Measurements from ENCODE around the gene RAD51B. TPM values are rescaled to one million over a fixed set of nuclear protein-coding genes. Genes with fewer than 3 reads are reported as not detected.

RAD51B gene
- total and polyA plus RNA-seq, 7 donors: 2.4 to 24.4 (median 7.1) TPM

DNA sequence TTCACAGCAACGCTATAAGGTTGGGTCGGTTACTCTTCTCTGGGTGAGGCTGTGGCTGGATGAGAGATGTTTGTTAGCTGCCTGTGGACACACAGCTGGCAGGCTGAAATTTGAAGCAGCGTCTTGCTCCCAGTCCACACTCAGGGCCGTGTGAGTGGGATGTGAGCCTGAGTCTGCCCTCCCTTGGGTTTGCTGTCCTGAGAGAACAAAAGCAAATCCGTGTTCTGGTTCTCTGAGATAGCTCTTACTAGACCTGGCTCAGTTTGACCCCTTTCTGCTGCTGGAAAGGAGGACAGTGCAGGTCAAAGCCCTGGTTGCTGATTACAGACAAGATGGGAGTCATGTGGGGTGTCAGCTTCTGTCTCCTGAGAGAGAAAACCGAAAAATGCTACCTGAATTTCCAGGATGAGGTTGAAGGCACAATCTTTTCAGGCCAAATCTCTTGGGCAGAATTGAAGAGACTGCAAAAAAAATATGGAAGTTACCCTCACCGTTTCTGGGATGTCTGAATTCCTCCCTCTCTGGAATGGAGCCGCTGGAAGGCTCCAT, 702.5 kb downstream of the RAD51B start:
- intact Hi-C loops (cut with DNase I): loop anchor here (5.0 kb wide), 1 partner anchor 275 kb away; no protein-coding TSS in a partner anchor
- Histone ChIP-seq H3K4me3 (no peak overlapping the region), H3K4me1 (peaks cover 0 to 70% (median 53%) of the 10 kb centered on the region in 4 donors), H3K9me3 (no peaks in the 10 kb centered on the region), H3K27ac (peak overlapping the region; percentile 52 to 73 (median 71)), H3K36me3 (no peaks in the 10 kb centered on the region), H3K27me3 (no peaks in the 10 kb centered on the region)
- no peak for TF ChIP-seq EP300 (IDR thresholded peaks at IDR 0.05)
- TF ChIP-seq, protein P1, sequence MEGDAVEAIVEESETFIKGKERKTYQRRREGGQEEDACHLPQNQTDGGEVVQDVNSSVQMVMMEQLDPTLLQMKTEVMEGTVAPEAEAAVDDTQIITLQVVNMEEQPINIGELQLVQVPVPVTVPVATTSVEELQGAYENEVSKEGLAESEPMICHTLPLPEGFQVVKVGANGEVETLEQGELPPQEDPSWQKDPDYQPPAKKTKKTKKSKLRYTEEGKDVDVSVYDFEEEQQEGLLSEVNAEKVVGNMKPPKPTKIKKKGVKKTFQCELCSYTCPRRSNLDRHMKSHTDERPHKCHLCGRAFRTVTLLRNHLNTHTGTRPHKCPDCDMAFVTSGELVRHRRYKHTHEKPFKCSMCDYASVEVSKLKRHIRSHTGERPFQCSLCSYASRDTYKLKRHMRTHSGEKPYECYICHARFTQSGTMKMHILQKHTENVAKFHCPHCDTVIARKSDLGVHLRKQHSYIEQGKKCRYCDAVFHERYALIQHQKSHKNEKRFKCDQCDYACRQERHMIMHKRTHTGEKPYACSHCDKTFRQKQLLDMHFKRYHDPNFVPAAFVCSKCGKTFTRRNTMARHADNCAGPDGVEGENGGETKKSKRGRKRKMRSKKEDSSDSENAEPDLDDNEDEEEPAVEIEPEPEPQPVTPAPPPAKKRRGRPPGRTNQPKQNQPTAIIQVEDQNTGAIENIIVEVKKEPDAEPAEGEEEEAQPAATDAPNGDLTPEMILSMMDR (IDR thresholded peaks at IDR 0.05): peak in 1 of 4 experiments; percentile 28
- DNase-seq: no peak
- 78 to 84% methylated on average over 8 of the region's 8 CpGs for WGBS, 2 donors

GRCh38 chr14:68522510-68523325, 703.1 kb downstream of the RAD51B start:
- intact Hi-C loops (cut with DNase I): loop anchor here (5.0 kb wide), 1 partner anchor 275 kb away; no protein-coding TSS in a partner anchor
- peak overlapping the region; percentile 52 to 73 (median 71) for H3K27ac ChIP-seq
- DNase-seq: no peak
- no peaks in the 10 kb centered on the region for H3K9me3 ChIP-seq
- peaks cover 0 to 70% (median 55%) of the 10 kb centered on the region in 4 donors for H3K4me1 ChIP-seq
- 81 to 86% methylated on average over 5 of the region's 5 CpGs for WGBS, 2 donors
- TF ChIP-seq POLR2A (IDR thresholded peaks at IDR 0.05): no peak
- peak in 1 of 4 donors; percentile 18 for TF ChIP-seq POLR2AphosphoS5 (IDR thresholded peaks at IDR 0.05)
- TF ChIP-seq, protein P1 (IDR thresholded peaks at IDR 0.05): no peak
- TF ChIP-seq EP300 (IDR thresholded peaks at IDR 0.05): no peak
- no peaks in the 10 kb centered on the region for H3K27me3 ChIP-seq
- no peaks in the 10 kb centered on the region for H3K36me3 ChIP-seq
- H3K4me3 ChIP-seq: no peak overlapping the region

- no peaks in the 10 kb centered on the region for H3K36me3 ChIP-seq
- no peak overlapping the region for H3K4me3 ChIP-seq
- H3K4me1 ChIP-seq: peaks cover 0 to 70% (median 55%) of the 10 kb centered on the region in 4 donors
- 87 to 93% methylated on average over 4 of the region's 4 CpGs for WGBS, 2 donors
- no peak for DNase-seq
- intact Hi-C loops (cut with DNase I): loop anchor here (5.0 kb wide), 1 partner anchor 276 kb away; no protein-coding TSS in a partner anchor
- no peaks in the 10 kb centered on the region for H3K27me3 ChIP-seq
- peak overlapping the region; percentile 52 to 73 (median 71) for H3K27ac ChIP-seq
- TF ChIP-seq EP300 (IDR thresholded peaks at IDR 0.05) (no peak), POLR2A (IDR thresholded peaks at IDR 0.05) (no peak), POLR2AphosphoS5 (IDR thresholded peaks at IDR 0.05) (no peak)
- TF ChIP-seq, protein P1 (IDR thresholded peaks at IDR 0.05): no peak
- H3K9me3 ChIP-seq: no peaks in the 10 kb centered on the region
Measured at GRCh38 chr14:68523326-68523610, 703.7 kb downstream of the RAD51B start.

DNA sequence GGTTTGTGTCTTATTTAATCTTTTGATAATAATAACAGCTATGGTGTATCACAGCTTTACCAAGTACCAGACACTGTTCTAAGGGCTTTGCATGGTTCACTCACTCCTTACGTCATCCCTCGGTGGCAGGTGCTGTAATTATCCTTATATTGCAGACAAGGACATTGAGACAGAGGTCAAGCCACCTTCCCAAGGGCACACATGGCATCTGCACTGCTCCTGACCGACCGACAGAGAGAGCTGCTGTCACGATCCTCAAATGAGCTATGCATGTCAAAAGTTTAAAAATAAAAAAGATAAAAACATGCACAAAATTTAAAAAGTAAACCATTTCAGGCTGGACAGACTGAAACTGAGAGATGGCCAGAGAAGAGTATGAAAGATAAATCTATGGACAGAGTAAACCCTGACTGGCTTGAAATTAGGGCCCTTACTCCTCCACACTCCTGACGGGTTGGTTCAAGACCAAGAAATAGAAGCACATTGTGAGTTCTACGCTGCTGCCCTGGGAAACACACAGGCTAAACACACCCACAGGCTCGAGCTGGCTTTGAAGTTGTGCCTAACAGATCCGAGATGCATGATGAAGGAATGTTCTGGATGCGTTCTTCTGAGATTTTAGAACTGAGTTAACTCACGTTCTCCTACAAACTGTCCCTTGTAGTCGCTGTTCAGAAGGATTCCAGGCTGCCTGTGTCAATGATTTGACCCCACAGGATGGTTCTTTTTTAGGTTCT, 704.6 kb downstream of the RAD51B start:
- Histone ChIP-seq H3K4me1 (peaks cover 0 to 67% (median 50%) of the 10 kb centered on the region in 4 donors), H3K27ac (peak overlapping the region; percentile 52 to 73 (median 71)), H3K4me3 (no peak overlapping the region), H3K9me3 (no peaks in the 10 kb centered on the region), H3K27me3 (no peaks in the 10 kb centered on the region), H3K36me3 (no peaks in the 10 kb centered on the region)
- WGBS, 2 donors: 87 to 89% methylated on average over 12 of the region's 12 CpGs
- no peak for DNase-seq
- intact Hi-C loops (cut with DNase I): loop anchor here (5.0 kb wide), 1 partner anchor 277 kb away; no protein-coding TSS in a partner anchor
- TF ChIP-seq POLR2AphosphoS5 (IDR thresholded peaks at IDR 0.05) (peak in 2 of 4 donors; percentile 15 to 38), POLR2A (IDR thresholded peaks at IDR 0.05) (no peak)
- TF ChIP-seq, protein P1 (IDR thresholded peaks at IDR 0.05): peak in 1 of 4 experiments; percentile 11
